AML-193 (cell line): ENCODE data around the gene FFAR3.

ENCODE experiments used
- DNase-seq, 2 experiments: peaks; one replicate each; lab custom pipeline; 2025; lab: John Stamatoyannopoulos, UW

FFAR3 gene, protein sequence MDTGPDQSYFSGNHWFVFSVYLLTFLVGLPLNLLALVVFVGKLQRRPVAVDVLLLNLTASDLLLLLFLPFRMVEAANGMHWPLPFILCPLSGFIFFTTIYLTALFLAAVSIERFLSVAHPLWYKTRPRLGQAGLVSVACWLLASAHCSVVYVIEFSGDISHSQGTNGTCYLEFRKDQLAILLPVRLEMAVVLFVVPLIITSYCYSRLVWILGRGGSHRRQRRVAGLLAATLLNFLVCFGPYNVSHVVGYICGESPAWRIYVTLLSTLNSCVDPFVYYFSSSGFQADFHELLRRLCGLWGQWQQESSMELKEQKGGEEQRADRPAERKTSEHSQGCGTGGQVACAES

DNA sequence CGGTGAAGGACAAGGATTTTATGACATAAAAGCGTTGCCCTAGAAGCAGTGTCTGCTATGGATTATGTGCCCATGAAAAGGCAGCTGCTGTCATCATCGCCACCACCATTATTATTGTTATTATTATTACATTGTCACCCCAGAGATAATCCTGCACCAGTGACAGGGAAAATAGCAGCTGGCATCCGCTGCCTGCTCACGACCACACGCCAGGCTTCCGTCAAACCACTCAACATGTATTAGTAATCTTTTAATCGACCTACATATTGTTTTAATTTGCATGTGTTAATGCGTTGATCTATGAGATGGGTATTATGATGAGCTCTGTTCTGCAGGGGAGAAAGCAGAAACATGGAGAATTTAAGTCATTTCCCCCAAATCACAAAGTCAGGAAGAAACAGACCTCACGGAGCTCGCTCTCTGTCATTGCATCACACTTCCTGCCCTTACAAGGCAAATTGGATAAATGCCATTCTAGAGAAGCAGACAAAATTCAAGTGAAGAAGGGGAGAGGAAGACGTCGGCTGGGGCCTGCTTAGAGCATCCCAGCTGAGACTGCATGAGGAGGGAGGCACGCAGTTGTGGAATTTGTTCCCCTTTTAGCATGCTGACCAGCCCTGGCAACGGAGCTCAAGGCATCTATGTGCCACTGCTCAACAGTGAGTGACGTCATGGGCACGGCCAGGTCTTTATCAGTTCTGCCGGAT is at the start of gene FFAR3:
Gene FFAR3, plus strand, starts transcription at position 594 of the 707 bp plus-strand sequence. CDS start 431 bp downstream, outside the sequence.
- DNase-seq, result peak; percentile 85 to 90

DNA sequence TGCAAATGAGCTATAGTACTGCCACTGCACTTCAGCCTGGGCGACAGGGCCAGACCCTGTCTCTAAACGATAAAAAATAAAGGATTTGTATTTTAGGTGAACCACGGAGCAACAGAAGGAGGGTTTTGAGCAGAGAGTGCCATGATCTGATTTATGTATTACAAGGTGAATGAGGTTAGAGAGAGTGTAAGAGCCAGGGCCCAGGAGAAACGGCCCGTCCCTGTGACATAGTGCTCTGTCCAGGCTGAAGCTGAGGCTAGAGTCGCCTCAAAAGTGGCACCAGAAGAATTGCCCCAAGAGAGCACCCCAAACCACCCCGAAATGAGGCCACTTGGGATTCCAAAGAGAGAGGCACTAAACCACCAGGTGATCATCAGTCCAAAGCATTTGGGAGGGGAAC is 49.4 kb upstream of the FFAR3 start:
- DNase-seq, result no peak

- no peak for DNase-seq
Measured at GRCh38 chr19:35309481-35310279, 48.6 kb upstream of the FFAR3 start.

DNA sequence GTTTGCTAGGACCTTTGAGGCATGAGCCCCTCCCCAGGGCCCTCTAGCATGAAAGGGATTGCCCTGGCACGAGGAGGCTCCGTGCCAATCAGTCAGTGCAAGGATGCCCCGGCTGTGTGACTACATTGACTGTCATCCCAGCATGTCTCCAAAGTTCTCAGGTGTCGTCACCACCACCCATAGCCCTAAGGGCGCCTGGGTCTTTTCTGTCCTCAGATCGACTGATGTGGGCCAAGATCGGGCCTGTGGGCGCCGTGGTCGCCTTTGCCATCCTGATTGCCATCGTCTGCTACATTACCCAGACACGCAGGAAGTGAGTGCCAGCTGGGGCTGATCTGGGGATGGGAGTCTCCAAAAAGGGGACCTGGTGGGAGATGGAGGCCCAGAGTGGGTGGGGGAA is 47.9 kb upstream of the FFAR3 start:
- no peak for DNase-seq

GRCh38 chr19:35310811-35311465 is 47.3 kb upstream of the FFAR3 start:
- DNase-seq, result no peak

DNA sequence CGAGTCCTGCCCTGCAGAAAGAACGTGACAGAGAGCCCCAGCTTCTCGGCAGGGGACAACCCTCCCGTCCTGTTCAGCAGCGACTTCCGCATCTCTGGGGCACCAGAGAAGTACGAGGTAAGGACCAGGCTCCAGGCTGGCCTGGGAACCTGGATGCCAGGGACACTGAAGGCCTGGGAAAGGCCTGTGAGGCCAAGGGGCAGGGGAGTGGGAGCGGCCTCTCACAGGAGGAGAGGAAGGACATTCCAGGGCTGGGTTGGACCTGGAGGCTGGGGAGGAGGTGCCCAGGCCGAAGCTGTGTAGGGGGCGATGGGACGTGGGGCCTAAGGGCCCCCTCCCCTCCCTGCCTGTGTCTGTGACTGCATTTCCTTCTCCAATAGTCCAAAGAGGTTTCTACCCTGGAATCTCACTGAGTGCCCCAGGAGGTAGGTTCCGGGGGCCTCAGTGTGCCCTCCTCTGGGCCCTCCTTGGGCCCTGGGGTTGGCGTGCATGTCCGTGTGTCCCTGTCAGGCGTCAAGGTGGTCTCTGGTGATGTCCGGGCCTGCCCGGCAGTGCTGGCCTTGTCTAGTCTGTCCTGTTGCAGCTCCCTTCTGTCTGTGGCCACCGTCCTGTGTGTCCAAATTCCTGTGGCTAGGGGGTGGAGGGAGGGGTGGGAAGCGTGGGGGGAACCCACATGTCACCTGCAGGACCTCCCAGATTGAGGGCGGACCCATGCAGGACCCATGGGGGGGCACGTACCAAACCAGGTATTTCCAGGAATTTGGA is 46.2 kb upstream of the FFAR3 start:
- no peak for DNase-seq

- DNase-seq, result no peak
Measured at GRCh38 chr19:35313587-35313986, 44.7 kb upstream of the FFAR3 start.

GRCh38 chr19:35314031-35314430 is 44.2 kb upstream of the FFAR3 start:
- DNase-seq, result no peak

GRCh38 chr19:35314858-35315470 is 43.3 kb upstream of the FFAR3 start:
- no peak for DNase-seq

GRCh38 chr19:35315883-35316282 is 42.4 kb upstream of the FFAR3 start:
- DNase-seq, result no peak

DNA sequence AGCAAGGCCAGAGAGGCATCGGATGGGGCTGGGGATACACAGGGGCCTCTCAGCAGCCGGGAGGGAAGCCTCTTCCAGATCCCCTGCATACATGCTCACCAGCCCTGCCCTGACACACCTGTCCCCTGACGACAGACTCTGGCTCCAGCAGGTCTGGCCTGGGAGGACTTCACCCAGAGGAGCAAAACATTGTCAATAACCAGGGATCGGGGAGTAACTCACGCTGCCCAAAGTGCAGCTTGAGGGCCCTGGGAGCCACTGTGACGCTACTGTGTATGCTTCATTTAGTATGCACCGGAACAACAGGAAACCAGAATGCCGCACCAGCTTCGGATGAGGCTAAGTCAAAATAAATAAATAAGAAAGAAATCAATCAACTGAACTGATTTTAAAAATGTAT is 41.7 kb upstream of the FFAR3 start:
- no peak for DNase-seq

GRCh38 chr19:35317464-35318043 is 40.7 kb upstream of the FFAR3 start:
- peak in 1 of 2 experiments; percentile 8 for DNase-seq

GRCh38 chr19:35318679-35319448 is 39.4 kb upstream of the FFAR3 start:
- DNase-seq, result peak; percentile 9 to 19

DNA sequence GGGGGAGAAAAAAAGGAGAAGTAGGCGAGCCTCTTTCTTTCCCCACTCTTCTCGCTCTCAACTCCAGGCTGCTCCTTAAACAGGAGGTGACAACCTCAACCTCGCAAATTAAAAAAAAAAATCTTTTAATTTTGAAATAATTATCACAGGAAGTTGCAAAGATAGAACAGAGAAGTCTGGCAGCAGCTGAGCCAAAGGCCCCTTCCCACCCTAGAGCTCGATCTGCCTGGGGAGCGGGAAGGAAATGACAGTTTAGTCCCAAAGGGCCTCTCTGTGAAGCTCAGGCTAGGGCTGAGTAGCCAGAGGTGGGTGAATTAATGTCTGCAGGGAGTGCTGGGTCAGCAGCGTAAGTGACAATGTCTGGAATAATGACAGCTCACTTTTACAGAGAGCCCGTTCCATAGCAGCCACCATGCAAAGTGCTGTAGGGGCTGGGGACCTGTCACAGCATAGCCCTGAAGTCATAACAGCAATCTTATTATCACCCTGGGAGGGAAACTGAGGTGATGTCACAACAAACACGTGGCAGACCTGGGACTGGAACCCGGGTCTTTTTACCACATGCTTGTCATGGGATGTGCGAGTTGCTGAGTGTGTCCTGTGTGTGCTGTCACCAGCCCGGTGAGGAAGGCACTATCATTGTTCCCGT is 38.1 kb upstream of the FFAR3 start:
- peak; percentile 65 to 78 for DNase-seq

DNA sequence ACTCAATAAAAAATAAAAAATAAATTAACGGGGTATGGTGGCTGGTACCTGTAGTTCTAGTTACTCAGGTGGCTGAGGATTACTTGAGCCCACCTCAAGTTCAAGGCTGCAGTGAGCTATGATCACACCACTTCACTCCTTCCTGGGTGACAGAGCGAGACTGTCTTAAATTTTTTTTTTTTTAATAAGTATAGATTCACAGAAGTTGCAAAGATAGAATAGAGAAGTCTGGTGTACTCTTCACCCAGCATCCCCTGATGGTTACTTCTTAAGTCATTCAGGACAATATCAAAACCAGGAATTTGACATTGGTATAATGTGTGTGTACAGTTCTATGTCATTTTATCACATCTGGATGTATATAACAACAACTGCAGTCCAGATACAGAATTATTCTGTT is 37.0 kb upstream of the FFAR3 start:
- DNase-seq, result no peak

DNA sequence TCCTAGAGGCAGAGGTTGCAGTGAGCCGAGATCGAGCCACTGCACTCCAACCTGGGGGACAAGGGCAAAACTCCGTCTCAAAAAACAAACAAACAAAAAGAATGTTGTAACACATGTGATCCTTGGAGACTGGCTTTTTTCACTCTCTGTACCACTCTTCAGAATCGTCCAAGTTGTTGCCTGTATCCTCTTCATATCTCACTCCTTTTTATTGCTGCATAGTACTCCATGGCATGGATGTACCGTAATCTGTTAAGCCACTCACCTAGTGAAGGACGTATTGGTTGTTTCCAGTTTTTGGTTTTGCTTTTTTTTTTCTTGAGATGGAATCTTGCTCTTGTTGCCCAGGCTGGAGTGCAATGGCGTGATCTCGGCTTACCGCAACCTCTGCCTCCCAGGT is 36.2 kb upstream of the FFAR3 start:
- no peak for DNase-seq

- DNase-seq, result no peak
Measured at GRCh38 chr19:35327642-35328041, 30.6 kb upstream of the FFAR3 start.

GRCh38 chr19:35328851-35329285 is 29.4 kb upstream of the FFAR3 start, which contains the start of gene CD22:
Gene CD22, plus strand, starts transcription at chr19:35329187. Its CDS starts 2,854 bp downstream, at chr19:35332041.
- peak; percentile 39 to 59 for DNase-seq

DNA sequence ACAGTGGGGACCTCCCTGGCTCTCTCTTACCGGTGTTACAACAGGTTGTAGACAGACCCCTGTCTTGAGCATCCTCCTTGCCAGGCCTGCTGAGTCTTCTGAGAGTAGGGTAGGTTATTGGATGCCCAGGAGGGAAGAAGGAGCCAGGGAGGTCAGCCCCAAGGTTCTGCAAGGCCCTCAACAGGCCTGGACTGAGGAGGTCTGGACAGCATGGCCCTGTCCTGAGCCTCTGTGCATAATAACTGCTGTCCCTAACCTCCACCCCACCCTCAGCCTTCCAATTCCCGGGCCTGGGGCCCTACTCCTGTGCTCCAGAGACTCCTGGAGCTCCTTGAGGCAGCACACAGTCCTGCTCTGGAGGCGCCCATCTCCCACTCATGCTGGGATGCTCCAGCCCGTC is 28.9 kb upstream of the FFAR3 start:
- no peak for DNase-seq
